GM12878 (cell line): Measurements from ENCODE around the gene CREBBP. TPM values are rescaled to one million over a fixed set of nuclear protein-coding genes. Genes with fewer than 3 reads are reported as not detected.

Experiments used
- ATAC-seq: fragments of 200-7000 bp; cut with Tn5 transposase; 3 replicates; pipeline ENCODE4 v1.9.1; 2020; ENCODE audit warnings: mild to moderate bottlenecking, moderate library complexity
- BruUV-seq: library from RNA; stranded (reverse); fragments of 400-500 nt; replicated peaks from 2 replicates; lab custom pipeline; 2021; lab: Mats Ljungman, UMichigan
- CTCF ChIA-PET: fragments of 300-600 bp; sonication (Branson Sonifier 250); formaldehyde crosslinking; extraction: SDS; loops from one replicate; lab custom pipeline; 2021; ENCODE audit warnings: inconsistent platforms; lab: Yijun Ruan, JAX
- POLR2A ChIA-PET: fragments of 350-600 bp; formaldehyde crosslinking; extraction: SDS; loops from one replicate; lab custom pipeline; 2021; ENCODE audit warnings: inconsistent platforms; lab: Charles Lee
- RAD21 ChIA-PET: fragments of 300-600 bp; sonication (Branson Sonifier 250); formaldehyde crosslinking; loops from one replicate; lab custom pipeline; 2023; ENCODE audit warnings: antibody characterized with exemption; ENCODE audit not compliant: unreplicated experiment; lab: Charles Lee
- SMC1A ChIA-PET: fragments of 300-600 bp; sonication (Branson Sonifier 250); formaldehyde crosslinking; loops from one replicate; lab custom pipeline; 2023; ENCODE audit not compliant: unreplicated experiment, uncharacterized antibody; lab: Charles Lee
- DNase-seq: peaks from one replicate; pipeline ENCODE4 v3.0.0-alpha.2; 2011; ENCODE audit warnings: low read depth, low spot score
- FAIRE-seq: peaks from 3 replicates; lab custom pipeline; 2011; peaks lifted over from hg19 to GRCh38; lab: Jason Lieb, UNC
- H2AFZ ChIP-seq: 2 replicates; pipeline ENCODE4 v1.6.0; 2011; ENCODE audit warnings: low read depth, low read length, control low read depth; ENCODE audit not compliant: control insufficient read depth
- H3K27ac ChIP-seq: 2 replicates; pipeline ENCODE4 v1.5.1; 2011; ENCODE audit warnings: control low read depth; ENCODE audit not compliant: control insufficient read depth, insufficient read depth
- H3K27me3 ChIP-seq, 2 experiments: replicated peaks in 1 of 2; 2 replicates each; pipeline versions ENCODE4 v1.6.0 to v1.6.1; 2011; ENCODE audit warnings: low read length in 1 of 2; ENCODE audit not compliant: control insufficient read depth in 2 of 2, insufficient read depth in 2 of 2
- H3K36me3 ChIP-seq, 2 experiments: 2 replicates each; pipeline ENCODE4 v1.5.1; 2011; ENCODE audit warnings: low read length in 1 of 2; ENCODE audit not compliant: control insufficient read depth in 2 of 2, insufficient read depth in 2 of 2
- H3K4me1 ChIP-seq: 2 replicates; pipeline ENCODE4 v1.6.1; 2011; ENCODE audit warnings: mild to moderate bottlenecking, low read length, moderate library complexity, mixed read lengths; ENCODE audit not compliant: control insufficient read depth, insufficient read depth
- H3K4me2 ChIP-seq: 2 replicates; pipeline ENCODE4 v1.6.0; 2011; ENCODE audit warnings: control low read depth; ENCODE audit not compliant: control insufficient read depth, insufficient read depth
- H3K4me3 ChIP-seq: fragments of 200-600 bp; sonication (generic); 2 replicates; pipeline ENCODE4 v1.5.1; 2016
- H3K79me2 ChIP-seq: 2 replicates; pipeline ENCODE4 v1.6.0; 2011; ENCODE audit warnings: low read length; ENCODE audit not compliant: control insufficient read depth, insufficient read depth
- H3K9ac ChIP-seq: 2 replicates; pipeline ENCODE4 v1.8.0; 2011; ENCODE audit warnings: low read length, control low read depth, mixed read lengths; ENCODE audit not compliant: control insufficient read depth, insufficient read depth
- H3K9me3 ChIP-seq: replicated peaks from 3 replicates; pipeline ENCODE4 v1.5.1; 2011; ENCODE audit warnings: mild to moderate bottlenecking, low read length; ENCODE audit not compliant: control insufficient read depth, insufficient read depth
- H4K20me1 ChIP-seq: 2 replicates; pipeline ENCODE4 v1.6.0; 2011; ENCODE audit not compliant: control insufficient read depth, insufficient read depth
- BCL11A ChIP-seq: IDR thresholded peaks from 2 replicates; pipeline ENCODE4 v1.6.1; 2011; ENCODE audit warnings: low read depth, low read length
- BRCA1 ChIP-seq: IDR thresholded peaks from 2 replicates; pipeline ENCODE4 v1.6.1; 2011; ENCODE audit warnings: low read depth, low read length, improper control_type of control experiment
- E4F1 ChIP-seq: fragments of 450-650 bp; IDR thresholded peaks from 2 replicates; pipeline ENCODE4 v1.6.1; 2018; ENCODE audit warnings: borderline replicate concordance, mild to moderate bottlenecking; ENCODE audit not compliant: partially characterized antibody
- IRF3 ChIP-seq: fragments of 450-650 bp; IDR thresholded peaks from 2 replicates; pipeline ENCODE4 v1.6.1; 2014; ENCODE audit warnings: mild to moderate bottlenecking
- JUND ChIP-seq: IDR thresholded peaks from 2 replicates; pipeline ENCODE4 v1.6.1; 2012; ENCODE audit warnings: low read depth, mild to moderate bottlenecking, low read length, improper control_type of control experiment, moderate library complexity
- MAX ChIP-seq: IDR thresholded peaks from 2 replicates; pipeline ENCODE4 v1.6.1; 2012; ENCODE audit warnings: low read depth, low read length, improper control_type of control experiment
- PBX3 ChIP-seq: IDR thresholded peaks from 2 replicates; pipeline ENCODE4 v1.6.1; 2011; ENCODE audit warnings: mild to moderate bottlenecking, low read depth, low read length, moderate library complexity; ENCODE audit not compliant: insufficient replicate concordance
- SMAD1 ChIP-seq: fragments of 450-650 bp; IDR thresholded peaks from 2 replicates; pipeline ENCODE4 v1.6.1; 2018; ENCODE audit warnings: mild to moderate bottlenecking, low read depth; ENCODE audit not compliant: partially characterized antibody
- SREBF1 ChIP-seq: IDR thresholded peaks from 2 replicates; pipeline ENCODE4 v1.6.1; 2012; ENCODE audit warnings: mild to moderate bottlenecking, low read length
- TCF3 ChIP-seq: IDR thresholded peaks from 2 replicates; pipeline ENCODE4 v1.6.1; 2012; ENCODE audit warnings: low read depth, mild to moderate bottlenecking, low read length, borderline replicate concordance; ENCODE audit not compliant: insufficient read depth
- YBX1 ChIP-seq: fragments of 450-650 bp; IDR thresholded peaks from 2 replicates; pipeline ENCODE4 v1.6.1; 2016; ENCODE audit warnings: antibody characterized with exemption
- ZNF592 ChIP-seq: fragments of 450-650 bp; IDR thresholded peaks from 2 replicates; pipeline ENCODE4 v1.6.1; 2017; ENCODE audit warnings: mild to moderate bottlenecking, moderate library complexity
- ZSCAN29 ChIP-seq: fragments of 450-650 bp; IDR thresholded peaks from 2 replicates; pipeline ENCODE4 v1.6.1; 2017; ENCODE audit warnings: mild to moderate bottlenecking, moderate library complexity
- WGBS: methylation state at CpG from one replicate; pipeline ENCODE4 v1.1.6; 2016; ENCODE audit warnings: low lambda C conversion rate; ENCODE audit not compliant: insufficient replicate concordance, insufficient coverage; ENCODE audit errors: missing lambda C conversion rate; 5-methylcytosine and 5-hydroxymethylcytosine counted together
- in situ Hi-C: fragments of 300-500 bp; cut with MboI; formaldehyde crosslinking; loops from 9 replicates; pipeline ENCODE4 v1.14.3; 2018; ENCODE audit warnings: mixed read lengths
- intact Hi-C: fragments of 100-400 bp; cut with micrococcal nuclease; formaldehyde crosslinking; loops from one replicate; pipeline ENCODE4 v1.14.2; 2022; ENCODE audit not compliant: unreplicated experiment
- polyA plus RNA-seq, 11 experiments: library from polyadenylated mRNA; depleted of rRNA in 4 of 11; unstranded in 6 of 11; stranded (reverse) in 5 of 11; fragments of >200 nt; fragmentation: Nextera tagmentation in 4 of 11; fragmentation: Illumina TruSeq in 1 of 11; extraction: Ambion mirVana in 4 of 11; extraction: Trizol in 1 of 11; gene quantifications; 1 replicate in 1 of 11; 2 replicates in 10 of 11; pipeline versions ENCODE4 v1.2.1 to v1.2.3, GENCODE V29; 2011 to 2016; ENCODE audit warnings: inconsistent platforms in 2 of 11, missing spikeins in 2 of 11, low read depth in 1 of 11
- total RNA-seq, 4 experiments: library from RNA; depleted of rRNA in 3 of 4; stranded (reverse); fragments of >200 nt in 3 of 4; fragmentation: Illumina TruSeq in 1 of 4; extraction: Trizol in 1 of 4; gene quantifications; 2 replicates each; pipeline versions ENCODE4 v1.2.1 to v1.2.3, GENCODE V29; 2013 to 2021

The CREBBP gene
- total and polyA plus RNA-seq, 10 of the 15 experiments (the other 5 are each of a cell fraction or from before 2014, with no cell fraction given), result 3.4 to 32.7 (median 7.9) TPM

- POLR2A ChIA-PET, result interaction anchor here (1.3 kb wide), 1 partner anchor 26 kb away, joined by 4 read pairs; the partner anchor contains the start of gene TRAP1
- intact Hi-C loops, result loop anchor here (2.0 to 5.0 kb wide), 2 partner anchors 188 to 561 kb away; no protein-coding TSS in a partner anchor
- TF ChIP-seq IRF3 (no peak), SMAD1 (no peak), MAX (no peak), ZNF592 (no peak), ZSCAN29 (no peak), BCL11A (no peak), JUND (no peak), SREBF1 (no peak), YBX1 (no peak), BRCA1 (no peak), E4F1 (no peak), PBX3 (no peak), TCF3 (no peak)
- H3K9ac ChIP-seq, result no peak overlapping the region
- 95% methylated on average over 19 of the region's 19 CpGs for WGBS
- in situ Hi-C loops, result loop anchor here (5.0 kb wide), 1 partner anchor 186 kb away; no protein-coding TSS in a partner anchor
- RAD21 ChIA-PET, result interaction anchor here (1.2 kb wide), 1 partner anchor 187 kb away, joined by 6 read pairs; no protein-coding TSS in a partner anchor
- CTCF ChIA-PET, result interaction anchor here (0.8 to 2.2 kb wide), 6 partner anchors 9 to 187 kb away, joined by 3 to 16 read pairs (median 4); no protein-coding TSS in a partner anchor
- ATAC-seq (no peak), FAIRE-seq (no peak), DNase-seq (no peak)
- SMC1A ChIA-PET, result interaction anchor here (1.1 to 2.5 kb wide), 3 partner anchors 185 to 292 kb away, joined by 3 to 8 read pairs (median 3); no protein-coding TSS in a partner anchor
- H3K36me3 ChIP-seq, result peaks cover 12 to 17% of the 10 kb centered on the region in 2 experiments
- H2AFZ ChIP-seq, result no peak overlapping the region; the same call in 1 of the 2 replicates
- no TSS peak for BruUV-seq
- no peaks in the 10 kb centered on the region for H3K9me3 ChIP-seq
- no peak overlapping the region for H3K27ac ChIP-seq
- no peaks in the 10 kb centered on the region for H4K20me1 ChIP-seq
- peaks cover 2% of the 10 kb centered on the region; the same call in 1 of the 2 replicates for H3K79me2 ChIP-seq
- H3K4me2 ChIP-seq, result no peak overlapping the region
- H3K27me3 ChIP-seq, result no peaks in the 10 kb centered on the region
- H3K4me1 ChIP-seq, result peaks cover 12% of the 10 kb centered on the region
- H3K4me3 ChIP-seq, result no peak overlapping the region
Observed at GRCh38 chr16:3690980-3691720, 189.4 kb downstream of the CREBBP start.
